Erythroblast (primary cell): ENCODE data around the gene NLGN1.

Source experiments
- GATA1 ChIP-seq: IDR thresholded peaks from 2 replicates; pipeline ENCODE4 v1.6.1; 2011; ENCODE audit warnings: low read depth, mild to moderate bottlenecking, control low read depth, low read length, moderate library complexity
- POLR2A ChIP-seq: IDR thresholded peaks from 2 replicates; pipeline ENCODE4 v1.6.1; 2011; ENCODE audit warnings: mild to moderate bottlenecking, low read length

DNA sequence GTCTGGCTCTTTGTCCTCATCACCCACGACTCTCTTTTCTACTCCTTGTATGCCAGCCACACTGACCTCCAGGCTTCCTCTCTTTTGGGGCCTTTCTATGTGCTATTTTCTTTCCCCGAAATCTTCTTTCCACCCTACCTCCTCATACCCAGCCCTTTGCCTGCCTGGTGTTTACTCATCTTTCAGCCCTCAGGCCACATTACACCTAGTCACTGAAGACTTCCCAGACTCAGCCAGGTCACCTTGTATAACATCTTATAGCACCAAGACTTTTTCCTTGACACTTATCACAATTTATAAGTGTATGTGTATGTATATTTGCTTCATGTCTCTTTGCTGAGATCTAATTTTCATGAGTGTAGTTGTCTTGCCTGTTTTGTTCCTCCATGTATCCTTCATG, 396.4 kb downstream of the NLGN1 start:
- TF ChIP-seq POLR2A (no peak), GATA1 (no peak)
